Epidermal melanocyte (primary cell): ENCODE data around the gene MAML2.
A peak's percentile ranks its signal among the peaks of the same experiment; 100 is the strongest.

Source experiments
- DNase-seq: peaks from one replicate; pipeline ENCODE4 v3.0.0; 2011; ENCODE audit warnings: low spot score; ENCODE audit not compliant: insufficient read length

Gene MAML2

GRCh38 chr11:96045622-96046456 lies 297.2 kb downstream of the MAML2 start:
- DNase-seq, result peak; percentile 50

DNA sequence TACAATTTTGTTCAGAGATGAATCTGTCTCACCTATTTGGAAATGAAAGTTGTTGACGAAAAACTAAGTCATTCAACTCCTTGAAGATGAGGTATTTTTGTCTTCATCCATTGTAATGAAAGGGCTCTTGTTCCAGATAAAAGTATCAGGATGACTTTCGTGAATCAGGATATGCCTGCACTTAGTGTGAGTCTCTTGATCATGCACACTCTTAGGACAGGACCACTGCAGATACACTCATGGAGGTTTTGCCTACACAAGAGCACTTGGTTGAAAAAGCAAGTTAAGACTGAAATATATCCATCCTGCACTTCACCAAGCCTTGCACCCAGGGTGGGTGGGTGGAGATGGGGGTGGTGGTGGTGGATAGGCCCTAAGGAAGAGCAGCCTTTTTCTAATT lies 298.2 kb downstream of the MAML2 start:
- DNase-seq, result no peak

- DNase-seq, result no peak
These were observed 298.7 kb downstream of the MAML2 start for GRCh38 chr11:96044311-96044710.

DNA sequence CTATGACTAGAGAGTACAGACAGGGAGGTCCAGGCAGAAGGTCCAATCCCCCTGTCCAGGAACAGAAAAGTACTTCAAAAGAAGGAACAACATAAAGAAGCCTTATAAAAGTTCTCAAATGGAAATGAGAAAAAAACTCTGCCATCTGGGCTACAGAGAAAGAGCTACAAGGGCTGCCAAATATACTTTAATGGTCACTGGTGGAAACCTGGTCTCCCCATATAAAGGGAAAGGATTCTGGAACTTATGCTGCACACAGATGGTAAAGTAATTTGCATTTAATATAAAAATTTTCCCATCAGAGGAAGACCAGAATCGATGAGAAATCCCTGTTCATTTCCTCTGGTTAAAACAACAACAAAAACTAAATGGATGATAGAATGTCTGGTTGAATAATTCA lies 299.7 kb downstream of the MAML2 start:
- DNase-seq, result no peak

GRCh38 chr11:96038046-96038445 lies 304.9 kb downstream of the MAML2 start:
- DNase-seq, result no peak

GRCh38 chr11:96037405-96037949 lies 305.5 kb downstream of the MAML2 start:
- no peak for DNase-seq

GRCh38 chr11:96036863-96037262 lies 306.1 kb downstream of the MAML2 start:
- DNase-seq, result no peak

- DNase-seq, result no peak
These were observed 307.3 kb downstream of the MAML2 start for GRCh38 chr11:96035740-96036078.

GRCh38 chr11:96035031-96035739 lies 307.8 kb downstream of the MAML2 start:
- DNase-seq, result no peak

DNA sequence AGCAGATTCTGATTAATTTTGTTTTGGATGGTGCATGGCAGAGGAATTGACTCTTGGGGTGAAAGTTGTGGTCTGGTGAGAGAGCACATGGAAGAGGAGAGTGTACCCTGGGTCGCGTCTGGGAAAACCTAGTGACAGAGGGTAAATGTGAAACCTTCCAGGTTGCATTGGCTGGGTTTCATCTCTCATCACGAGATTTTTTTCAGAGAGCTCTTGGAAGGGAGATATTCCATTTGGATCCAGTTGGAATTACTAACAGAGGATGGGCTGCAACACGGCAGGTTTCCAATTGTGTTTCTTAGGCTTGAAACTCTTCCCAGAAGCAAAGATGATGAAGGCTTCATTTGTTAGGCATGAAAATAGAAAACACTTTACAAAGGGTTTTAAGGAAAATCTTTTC lies 309.4 kb downstream of the MAML2 start:
- DNase-seq, result no peak

- no peak for DNase-seq
These were observed 309.9 kb downstream of the MAML2 start for GRCh38 chr11:96033095-96033494.

GRCh38 chr11:96028746-96029145 lies 314.2 kb downstream of the MAML2 start:
- no peak for DNase-seq

DNA sequence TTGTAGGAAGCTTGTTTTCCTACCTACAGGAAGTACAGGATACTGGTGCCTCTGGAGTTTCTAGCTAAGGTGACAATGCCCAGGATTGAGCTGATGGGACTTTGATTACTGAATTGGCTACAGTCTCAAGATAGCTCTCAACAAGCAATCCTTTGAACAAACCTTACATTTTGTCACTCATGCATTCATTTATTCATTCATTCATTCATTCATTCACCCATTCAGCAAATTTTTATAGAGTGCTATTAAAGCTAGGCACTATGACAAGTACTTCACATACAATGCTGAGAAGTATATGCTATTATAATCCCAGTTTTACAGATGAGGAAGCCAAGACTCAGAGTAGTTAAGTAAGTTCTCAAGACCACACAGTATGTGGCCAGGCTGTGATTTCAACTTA lies 316.0 kb downstream of the MAML2 start:
- DNase-seq, result no peak

DNA sequence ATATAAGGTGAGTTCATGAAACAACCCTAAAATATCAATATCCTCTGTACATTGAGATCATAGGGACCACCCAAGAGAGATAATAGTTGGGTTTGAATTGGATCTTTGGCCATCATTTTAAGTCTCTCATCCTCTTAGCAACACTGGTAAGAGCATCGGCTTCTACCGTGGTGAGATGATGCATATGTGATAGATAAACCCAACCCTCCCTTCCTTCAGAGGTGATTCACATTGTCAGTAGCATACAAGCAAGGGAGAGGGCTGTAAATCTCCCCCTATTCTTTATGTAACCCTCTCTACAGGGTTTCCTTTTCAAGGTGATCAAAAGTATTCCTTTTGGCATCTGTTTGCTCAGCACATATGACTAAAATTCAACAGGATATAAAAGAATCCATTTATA lies 316.7 kb downstream of the MAML2 start:
- no peak for DNase-seq

GRCh38 chr11:96024666-96025065 lies 318.3 kb downstream of the MAML2 start:
- DNase-seq, result no peak

DNA sequence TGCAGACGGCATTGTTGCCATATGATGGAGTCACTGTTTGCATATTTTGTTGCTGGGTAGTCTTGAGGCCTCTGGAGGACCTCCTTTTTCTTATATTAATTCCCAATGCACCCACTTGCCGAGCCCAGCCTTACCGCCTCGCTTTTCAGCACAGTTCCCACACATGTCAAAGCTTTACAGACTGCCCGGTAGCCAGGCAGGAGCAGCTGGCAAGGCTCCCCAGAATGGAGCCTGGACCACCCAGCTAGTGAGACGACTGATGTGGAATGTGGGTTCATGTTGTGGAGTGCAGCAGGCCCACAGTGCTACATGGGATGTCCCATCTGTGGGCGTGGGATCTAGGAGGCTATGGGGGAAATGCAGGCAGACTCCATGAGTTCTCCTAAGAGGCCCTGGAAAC lies 319.7 kb downstream of the MAML2 start:
- DNase-seq, result no peak

DNA sequence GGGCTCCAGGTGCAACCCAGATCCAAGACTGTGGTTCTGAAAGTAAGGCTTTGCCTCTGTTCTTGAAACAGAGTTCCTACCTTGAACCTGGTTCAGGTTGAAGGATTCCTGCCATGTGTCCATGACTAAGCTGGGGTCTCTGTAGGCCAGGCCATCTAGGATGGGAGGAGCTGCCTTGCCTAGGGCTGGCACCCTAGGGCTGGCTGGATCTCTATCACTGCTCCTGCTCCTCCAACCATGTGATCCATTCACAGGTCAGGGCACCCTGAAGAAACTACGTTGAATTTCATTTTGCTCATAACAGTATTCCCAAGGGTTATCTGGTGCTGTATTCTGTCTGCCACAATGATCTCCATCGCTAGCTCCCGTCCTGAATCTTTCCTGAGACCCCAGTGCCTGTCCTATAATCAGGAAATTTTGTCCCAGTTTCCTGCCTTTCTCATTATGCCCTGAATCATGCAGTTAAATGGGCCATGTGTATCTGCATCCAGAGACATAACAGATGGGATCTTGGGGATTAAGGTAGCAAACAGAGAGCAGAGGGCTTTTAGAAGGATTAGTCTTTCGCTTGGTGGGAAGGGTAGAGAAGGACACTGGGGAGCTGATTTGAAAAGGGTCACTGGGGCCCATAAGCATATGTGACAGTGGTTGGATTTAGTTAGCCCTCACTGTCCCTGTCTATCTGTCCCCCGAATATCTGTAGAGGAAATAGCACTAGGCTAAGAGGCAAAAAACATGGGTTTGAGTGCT lies 320.9 kb downstream of the MAML2 start:
- DNase-seq, result no peak

GRCh38 chr11:96019810-96020747 lies 322.9 kb downstream of the MAML2 start:
- DNase-seq, result no peak

DNA sequence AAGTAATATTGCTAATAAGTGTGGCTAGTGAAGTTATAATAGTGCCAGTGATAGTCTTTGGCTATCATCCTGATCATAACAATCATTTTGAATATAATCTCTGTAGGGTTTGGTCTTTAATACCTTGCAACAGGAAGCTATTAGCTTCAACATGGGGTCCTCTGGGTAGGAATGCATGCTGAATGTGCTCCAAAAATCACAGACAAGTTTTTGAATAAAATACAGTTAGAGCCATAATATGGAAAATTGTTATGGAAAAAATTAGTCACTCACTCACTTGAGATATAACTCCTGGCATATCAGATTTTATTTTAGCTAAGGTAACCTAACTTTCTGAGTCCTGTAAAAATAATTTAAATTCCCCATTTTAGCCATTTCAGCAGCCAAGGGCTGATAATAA lies 323.7 kb downstream of the MAML2 start:
- no peak for DNase-seq

DNA sequence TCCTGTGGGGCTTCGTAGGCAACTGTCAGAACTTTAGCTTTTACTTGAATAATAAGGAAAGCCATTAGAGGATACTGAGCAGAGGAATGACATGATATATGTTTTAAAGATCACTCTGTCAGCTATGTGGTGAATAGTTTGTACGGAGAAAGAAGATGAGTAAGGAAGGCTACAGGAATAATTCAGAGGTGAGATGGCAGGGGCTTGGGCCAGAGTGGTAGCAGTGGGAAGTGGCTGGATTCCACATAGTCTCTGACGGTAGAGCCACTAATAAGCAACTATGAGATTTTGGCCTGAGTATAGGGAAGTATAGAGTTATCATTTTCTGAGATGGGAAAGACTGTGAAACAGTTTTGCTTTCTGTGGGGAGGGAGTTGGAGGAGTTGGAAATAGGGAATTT lies 325.1 kb downstream of the MAML2 start:
- DNase-seq, result no peak

GRCh38 chr11:96016978-96017502 lies 326.0 kb downstream of the MAML2 start:
- no peak for DNase-seq
